Measurements from ENCODE around the gene PLOD2.
A peak's percentile ranks its signal among the peaks of the same experiment; 100 is the strongest.

The PLOD2 gene

DNA sequence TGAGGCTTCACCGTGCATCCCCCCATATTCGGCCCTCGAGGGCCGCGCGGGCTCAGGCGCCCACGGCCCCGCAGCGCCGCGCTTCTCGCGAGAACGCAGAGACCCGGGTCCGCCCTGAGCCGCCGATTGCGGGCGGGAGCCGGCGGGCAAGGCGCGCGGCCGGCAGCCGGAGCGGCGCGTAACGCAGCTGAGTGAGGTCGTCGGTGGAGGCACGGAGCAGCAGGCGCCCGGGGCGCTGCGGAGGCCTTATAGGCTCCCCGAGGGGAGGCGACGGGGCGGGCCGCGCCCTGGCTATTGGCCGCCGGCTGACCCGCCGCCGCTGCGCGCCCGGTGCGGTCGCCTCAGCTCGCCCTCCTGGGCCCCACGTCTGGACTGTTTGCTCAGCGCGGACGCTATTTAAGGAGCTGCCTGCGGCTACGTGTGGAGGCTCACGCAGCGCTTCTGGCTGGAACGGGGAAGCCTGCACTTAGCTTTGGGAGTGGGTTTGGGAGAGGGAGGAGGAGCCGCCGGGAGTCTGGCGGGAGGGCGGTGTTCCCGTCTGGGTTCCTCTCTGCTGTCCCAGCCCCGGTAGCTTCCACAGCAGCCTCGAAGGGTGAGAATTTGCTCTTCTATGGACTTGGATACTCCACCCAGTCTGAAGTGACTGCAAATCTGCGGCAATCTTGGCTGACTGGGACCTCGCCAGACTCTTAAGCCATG is at the start of gene PLOD2:
Gene PLOD2 (minus strand): TSS at position 221 of the 699 bp plus-strand sequence. CDS start 195 bp downstream, at position 26.
- Histone ChIP-seq H3K4me3 (ENCODE audit: low read depth, low read length) (peak within 1 kb of the TSS; percentile 91), H3K79me2 (ENCODE audit: control insufficient read depth, insufficient read depth, low read length, unreplicated experiment) (peaks cover 73% of the 10 kb centered on the region), H3K4me1 (ENCODE audit: control insufficient read depth, insufficient read depth, low read length, unreplicated experiment) (peaks cover 44% of the 10 kb centered on the region), H3K27ac (ENCODE audit: low read depth, low read length) (peak within 1 kb of the TSS; percentile 97), H2AFZ (ENCODE audit: low read length, unreplicated experiment) (peak within 1 kb of the TSS; percentile 30), H3K36me3 (ENCODE audit: insufficient read depth, low read length) (peaks cover 16% of the 10 kb centered on the region; the same call in 1 of the 2 replicates), H3K27me3 (ENCODE audit: insufficient read depth, low read length) (no peaks in the 10 kb centered on the region)

DNA sequence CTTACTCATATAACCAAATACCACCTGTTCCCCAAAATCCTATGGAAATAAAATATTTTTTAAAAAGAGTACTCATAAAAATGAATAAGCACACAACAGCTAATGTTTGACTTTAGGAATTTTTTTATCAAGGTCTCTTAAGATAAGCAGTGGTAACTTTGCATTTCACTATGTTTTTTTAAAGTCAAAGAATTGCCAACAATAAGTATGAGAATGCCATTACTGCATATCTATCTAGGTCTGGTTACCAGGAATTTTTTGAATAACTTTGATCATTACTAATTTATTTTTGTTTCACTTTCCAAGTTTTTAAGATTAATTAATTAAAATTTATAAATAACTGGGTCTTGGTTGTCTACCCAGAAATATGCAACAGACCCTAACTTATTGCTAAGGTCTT is 48.4 kb upstream of the PLOD2 start:
- H3K27me3 ChIP-seq (ENCODE audit: insufficient read depth, low read length) = no peaks in the 10 kb centered on the region
- no peak overlapping the region for H3K27ac ChIP-seq (ENCODE audit: low read depth, low read length)
- H2AFZ ChIP-seq (ENCODE audit: low read length, unreplicated experiment) = no peak overlapping the region
- peaks cover 10% of the 10 kb centered on the region for H3K36me3 ChIP-seq (ENCODE audit: insufficient read depth, low read length)
- no peaks in the 10 kb centered on the region for H3K4me1 ChIP-seq (ENCODE audit: control insufficient read depth, insufficient read depth, low read length, unreplicated experiment)
- H3K79me2 ChIP-seq (ENCODE audit: control insufficient read depth, insufficient read depth, low read length, unreplicated experiment) = no peaks in the 10 kb centered on the region
- no peak overlapping the region for H3K4me3 ChIP-seq (ENCODE audit: low read depth, low read length)

DNA sequence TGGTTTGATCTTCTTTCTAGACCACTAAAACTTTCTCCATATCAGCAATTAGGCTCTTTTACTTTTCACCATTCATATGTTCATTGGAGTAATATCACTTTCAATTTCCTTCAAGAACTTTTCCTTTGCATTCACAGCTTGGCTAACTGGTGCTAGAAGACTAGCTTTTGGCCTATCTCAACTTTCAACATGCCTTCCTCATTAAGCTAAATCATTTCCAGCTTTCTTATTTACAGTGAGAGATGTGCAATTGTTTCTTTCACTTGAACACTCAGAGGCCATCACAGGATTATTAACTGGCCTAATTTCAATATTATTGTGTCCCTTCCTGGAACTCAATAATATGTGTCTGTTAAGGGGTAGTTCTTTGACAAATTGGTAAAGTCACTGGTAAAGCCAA is 42.8 kb upstream of the PLOD2 start:
- peaks cover 6% of the 10 kb centered on the region for H3K36me3 ChIP-seq (ENCODE audit: insufficient read depth, low read length)
- no peaks in the 10 kb centered on the region for H3K27me3 ChIP-seq (ENCODE audit: insufficient read depth, low read length)
- no peaks in the 10 kb centered on the region for H3K79me2 ChIP-seq (ENCODE audit: control insufficient read depth, insufficient read depth, low read length, unreplicated experiment)
- H2AFZ ChIP-seq (ENCODE audit: low read length, unreplicated experiment) = no peak overlapping the region
- H3K4me3 ChIP-seq (ENCODE audit: low read depth, low read length) = no peak overlapping the region
- no peaks in the 10 kb centered on the region for H3K4me1 ChIP-seq (ENCODE audit: control insufficient read depth, insufficient read depth, low read length, unreplicated experiment)
- H3K27ac ChIP-seq (ENCODE audit: low read depth, low read length) = no peak overlapping the region

GRCh38 chr3:146200461-146201220 is 39.7 kb upstream of the PLOD2 start:
- Histone ChIP-seq H2AFZ (ENCODE audit: low read length, unreplicated experiment) (no peak overlapping the region), H3K27me3 (ENCODE audit: insufficient read depth, low read length) (no peaks in the 10 kb centered on the region), H3K4me3 (ENCODE audit: low read depth, low read length) (no peak overlapping the region), H3K79me2 (ENCODE audit: control insufficient read depth, insufficient read depth, low read length, unreplicated experiment) (no peaks in the 10 kb centered on the region), H3K4me1 (ENCODE audit: control insufficient read depth, insufficient read depth, low read length, unreplicated experiment) (no peaks in the 10 kb centered on the region), H3K27ac (ENCODE audit: low read depth, low read length) (no peak overlapping the region), H3K36me3 (ENCODE audit: insufficient read depth, low read length) (no peaks in the 10 kb centered on the region; the same call in 1 of the 2 replicates)

DNA sequence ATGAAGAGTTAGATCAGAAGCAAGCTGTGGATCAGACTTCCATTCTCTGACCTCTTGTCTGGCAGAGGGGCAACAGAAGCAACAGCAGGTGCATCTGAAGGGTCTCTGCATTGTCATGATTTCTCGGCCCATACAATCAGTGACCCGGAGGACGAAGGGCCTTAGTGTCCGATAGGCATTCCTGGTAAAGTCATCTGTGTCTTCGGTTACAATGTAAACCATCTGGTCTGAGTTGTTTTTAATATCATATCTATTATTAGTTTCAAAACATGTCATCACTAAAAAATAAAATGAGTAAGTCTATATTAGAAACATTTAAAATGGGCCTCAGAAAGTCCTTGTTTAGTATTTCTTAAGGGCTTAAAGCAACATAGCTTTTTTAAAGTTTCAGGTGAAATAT is 38.8 kb upstream of the PLOD2 start:
- H2AFZ ChIP-seq (ENCODE audit: low read length, unreplicated experiment) = no peak overlapping the region
- H3K79me2 ChIP-seq (ENCODE audit: control insufficient read depth, insufficient read depth, low read length, unreplicated experiment) = no peaks in the 10 kb centered on the region
- H3K27me3 ChIP-seq (ENCODE audit: insufficient read depth, low read length) = no peaks in the 10 kb centered on the region
- no peak overlapping the region for H3K27ac ChIP-seq (ENCODE audit: low read depth, low read length)
- H3K4me1 ChIP-seq (ENCODE audit: control insufficient read depth, insufficient read depth, low read length, unreplicated experiment) = no peaks in the 10 kb centered on the region
- H3K36me3 ChIP-seq (ENCODE audit: insufficient read depth, low read length) = no peaks in the 10 kb centered on the region
- no peak overlapping the region for H3K4me3 ChIP-seq (ENCODE audit: low read depth, low read length)

GRCh38 chr3:146196789-146197188 is 35.8 kb upstream of the PLOD2 start:
- H3K27ac ChIP-seq (ENCODE audit: low read depth, low read length) = no peak overlapping the region
- no peak overlapping the region for H3K4me3 ChIP-seq (ENCODE audit: low read depth, low read length)
- H3K36me3 ChIP-seq (ENCODE audit: insufficient read depth, low read length) = no peaks in the 10 kb centered on the region; the same call in 1 of the 2 replicates
- H3K79me2 ChIP-seq (ENCODE audit: control insufficient read depth, insufficient read depth, low read length, unreplicated experiment) = no peaks in the 10 kb centered on the region
- no peaks in the 10 kb centered on the region for H3K27me3 ChIP-seq (ENCODE audit: insufficient read depth, low read length)
- H2AFZ ChIP-seq (ENCODE audit: low read length, unreplicated experiment) = no peak overlapping the region
- H3K4me1 ChIP-seq (ENCODE audit: control insufficient read depth, insufficient read depth, low read length, unreplicated experiment) = no peaks in the 10 kb centered on the region

- H3K79me2 ChIP-seq (ENCODE audit: control insufficient read depth, insufficient read depth, low read length, unreplicated experiment) = no peaks in the 10 kb centered on the region
Measured at GRCh38 chr3:146195605-146196004, 34.6 kb upstream of the PLOD2 start.

GRCh38 chr3:146195030-146195429 is 34.0 kb upstream of the PLOD2 start:
- H3K4me1 ChIP-seq (ENCODE audit: control insufficient read depth, insufficient read depth, low read length, unreplicated experiment) = no peaks in the 10 kb centered on the region
- H2AFZ ChIP-seq (ENCODE audit: low read length, unreplicated experiment) = no peak overlapping the region
- no peaks in the 10 kb centered on the region for H3K27me3 ChIP-seq (ENCODE audit: insufficient read depth, low read length)
- no peaks in the 10 kb centered on the region for H3K79me2 ChIP-seq (ENCODE audit: control insufficient read depth, insufficient read depth, low read length, unreplicated experiment)
- no peaks in the 10 kb centered on the region; the same call in 1 of the 2 replicates for H3K36me3 ChIP-seq (ENCODE audit: insufficient read depth, low read length)
- no peak overlapping the region for H3K4me3 ChIP-seq (ENCODE audit: low read depth, low read length)
- H3K27ac ChIP-seq (ENCODE audit: low read depth, low read length) = no peak overlapping the region

More at GRCh38 chr3:146195605-146196004, 34.6 kb upstream of the PLOD2 start:
- H3K27ac ChIP-seq (ENCODE audit: low read depth, low read length) = no peak overlapping the region
- H3K27me3 ChIP-seq (ENCODE audit: insufficient read depth, low read length) = no peaks in the 10 kb centered on the region
- H3K36me3 ChIP-seq (ENCODE audit: insufficient read depth, low read length) = no peaks in the 10 kb centered on the region; the same call in 1 of the 2 replicates
- H2AFZ ChIP-seq (ENCODE audit: low read length, unreplicated experiment) = no peak overlapping the region
- no peaks in the 10 kb centered on the region for H3K4me1 ChIP-seq (ENCODE audit: control insufficient read depth, insufficient read depth, low read length, unreplicated experiment)
- H3K4me3 ChIP-seq (ENCODE audit: low read depth, low read length) = no peak overlapping the region

GRCh38 chr3:146191051-146191450 is 30.1 kb upstream of the PLOD2 start:
- no peaks in the 10 kb centered on the region for H3K27me3 ChIP-seq (ENCODE audit: insufficient read depth, low read length)
- no peak overlapping the region for H2AFZ ChIP-seq (ENCODE audit: low read length, unreplicated experiment)
- no peaks in the 10 kb centered on the region for H3K79me2 ChIP-seq (ENCODE audit: control insufficient read depth, insufficient read depth, low read length, unreplicated experiment)
- H3K4me1 ChIP-seq (ENCODE audit: control insufficient read depth, insufficient read depth, low read length, unreplicated experiment) = peaks cover 6% of the 10 kb centered on the region
- no peak overlapping the region for H3K27ac ChIP-seq (ENCODE audit: low read depth, low read length)
- no peaks in the 10 kb centered on the region; the same call in 1 of the 2 replicates for H3K36me3 ChIP-seq (ENCODE audit: insufficient read depth, low read length)
- H3K4me3 ChIP-seq (ENCODE audit: low read depth, low read length) = no peak overlapping the region

- H3K79me2 ChIP-seq (ENCODE audit: control insufficient read depth, insufficient read depth, low read length, unreplicated experiment) = no peaks in the 10 kb centered on the region
- no peak overlapping the region for H2AFZ ChIP-seq (ENCODE audit: low read length, unreplicated experiment)
- no peak overlapping the region for H3K27ac ChIP-seq (ENCODE audit: low read depth, low read length)
- H3K4me1 ChIP-seq (ENCODE audit: control insufficient read depth, insufficient read depth, low read length, unreplicated experiment) = peaks cover 16% of the 10 kb centered on the region
- no peaks in the 10 kb centered on the region for H3K27me3 ChIP-seq (ENCODE audit: insufficient read depth, low read length)
- 0 out of 2 replicates have a peak overlapping the region, but pooled peaks have one; percentile 17 for H3K4me3 ChIP-seq (ENCODE audit: low read depth, low read length)
- no peaks in the 10 kb centered on the region; the same call in 1 of the 2 replicates for H3K36me3 ChIP-seq (ENCODE audit: insufficient read depth, low read length)
Measured at GRCh38 chr3:146189519-146190173, 28.7 kb upstream of the PLOD2 start.

Data from ACC112 (cell line).